B cell (primary cell): Measurements from ENCODE around the gene COLEC12. TPM values are rescaled to one million over a fixed set of nuclear protein-coding genes. Genes with fewer than 3 reads are reported as not detected.

Experiments
- ATAC-seq: fragments of 200-7000 bp; cut with Tn5 transposase; one replicate; pipeline ENCODE4 v1.10.0; 2021; ENCODE audit warnings: low read depth, mild to moderate bottlenecking, moderate number of reproducible peaks, moderate library complexity
- CTCF ChIA-PET: fragments of 350-600 bp; sonication (Branson Sonifier 250); formaldehyde crosslinking; loops from one replicate; lab custom pipeline; 2021; ENCODE audit warnings: antibody characterized with exemption, inconsistent platforms; lab: Charles Lee
- POLR2A ChIA-PET: fragments of 350-600 bp; sonication (Branson Sonifier 250); formaldehyde crosslinking; loops from one replicate; lab custom pipeline; 2021; ENCODE audit warnings: antibody characterized with exemption; lab: Charles Lee
- DNase-seq: peaks from one replicate; pipeline ENCODE4 v3.0.0; 2013
- H2AFZ ChIP-seq: 2 replicates; pipeline ENCODE4 v1.6.1; 2012; ENCODE audit warnings: mild to moderate bottlenecking, low read depth, low read length; ENCODE audit not compliant: insufficient read depth, poor library complexity, severe bottlenecking
- H3K27ac ChIP-seq, 2 donors: 1 replicate in 1 of 2; 2 replicates in 1 of 2; pipeline ENCODE4 v1.5.1; 2012 to 2013; ENCODE audit warnings: low read length in 2 of 2, mild to moderate bottlenecking in 2 of 2, moderate library complexity in 1 of 2
- H3K27me3 ChIP-seq, 4 experiments: fragments of 200-600 bp in 1 of 4; sonication (generic) in 1 of 4; replicated peaks in 1 of 4; 1 replicate in 2 of 4; 2 replicates in 2 of 4; pipeline versions ENCODE4 v1.6.1 to v1.7.0; 2013 to 2016; ENCODE audit warnings: low read length in 3 of 4, mild to moderate bottlenecking in 2 of 4, mixed read lengths in 1 of 4, moderate library complexity in 1 of 4; ENCODE audit not compliant: insufficient read depth in 4 of 4, control insufficient read depth in 3 of 4; ENCODE audit errors: control extremely low read depth in 1 of 4
- H3K36me3 ChIP-seq, 2 experiments: replicated peaks in 1 of 2; 1 replicate in 1 of 2; 2 replicates in 1 of 2; pipeline versions ENCODE4 v1.6.1 to v1.7.1; 2013; ENCODE audit warnings: low read length in 1 of 2; ENCODE audit not compliant: insufficient read depth in 2 of 2, control insufficient read depth in 1 of 2; ENCODE audit errors: control extremely low read depth in 1 of 2, extremely low read depth in 1 of 2
- H3K4me1 ChIP-seq, 2 donors: fragments of 200-600 bp in 1 of 2; sonication (generic) in 1 of 2; 1 replicate in 1 of 2; 2 replicates in 1 of 2; pipeline versions ENCODE4 v1.5.1 to v1.6.1; 2013 to 2017; ENCODE audit warnings: low read length in 2 of 2; ENCODE audit not compliant: control insufficient read depth in 2 of 2, insufficient read depth in 2 of 2
- H3K4me2 ChIP-seq: replicated peaks from 2 replicates; pipeline ENCODE3; 2012; ENCODE audit warnings: mild to moderate bottlenecking, low read depth, low read length; ENCODE audit not compliant: poor library complexity, severe bottlenecking
- H3K4me3 ChIP-seq, 5 experiments: fragments of 200-600 bp in 1 of 5; sonication (generic) in 1 of 5; 1 replicate in 3 of 5; 2 replicates in 2 of 5; pipeline versions ENCODE4 v1.5.1 to v1.7.0; 2011 to 2016; ENCODE audit warnings: low read length in 4 of 5, mild to moderate bottlenecking in 4 of 5, low read depth in 2 of 5, control low read depth in 1 of 5, moderate library complexity in 1 of 5; ENCODE audit not compliant: insufficient read depth in 1 of 5; ENCODE audit errors: control extremely low read depth in 1 of 5, extremely low read depth in 1 of 5
- H3K79me2 ChIP-seq: fragments of 200-600 bp; sonication (generic); one replicate; pipeline ENCODE4 v1.6.0; 2016; ENCODE audit warnings: low read length; ENCODE audit not compliant: control insufficient read depth, insufficient read depth
- H3K9ac ChIP-seq: fragments of 200-600 bp; sonication (generic); 2 replicates; pipeline ENCODE4 v1.6.1; 2017; ENCODE audit warnings: mild to moderate bottlenecking, low read length, moderate library complexity
- H3K9me3 ChIP-seq, 3 donors: one replicate each; pipeline versions ENCODE4 v1.6.1 to v1.7.1; 2013; ENCODE audit warnings: low read length in 2 of 3; ENCODE audit not compliant: control insufficient read depth in 2 of 3, insufficient read depth in 1 of 3; ENCODE audit errors: control extremely low read depth in 1 of 3
- H4K20me1 ChIP-seq: 2 replicates; pipeline ENCODE4 v1.6.0; 2012; ENCODE audit warnings: mild to moderate bottlenecking, low read length; ENCODE audit not compliant: insufficient read depth, control insufficient read depth, poor library complexity, severe bottlenecking
- H3K27ac Mint-ChIP-seq: one replicate; pipeline ENCODE4 v1.8.0; 2021; ENCODE audit warnings: mixed read lengths
- H3K27me3 Mint-ChIP-seq: one replicate; pipeline ENCODE4 v1.8.0; 2021; ENCODE audit warnings: mixed read lengths
- H3K4me1 Mint-ChIP-seq: one replicate; pipeline ENCODE4 v1.8.0; 2021; ENCODE audit warnings: mixed read lengths
- H3K4me3 Mint-ChIP-seq: one replicate; pipeline ENCODE4 v1.8.0; 2021; ENCODE audit warnings: mixed read lengths
- H3K9me3 Mint-ChIP-seq: one replicate; pipeline ENCODE4 v1.8.0; 2022; ENCODE audit warnings: mixed read lengths; ENCODE audit not compliant: insufficient read depth
- CTCF ChIP-seq: fragments of 200-600 bp; IDR thresholded peaks from one replicate; pipeline ENCODE4 v1.8.0; 2022; ENCODE audit warnings: antibody characterized with exemption, mild to moderate bottlenecking
- EZH2 ChIP-seq: IDR thresholded peaks from 2 replicates; pipeline ENCODE4 v1.6.1; 2012; ENCODE audit warnings: borderline replicate concordance, low read depth, mild to moderate bottlenecking, moderate library complexity, low read length; ENCODE audit not compliant: insufficient read depth, poor library complexity, severe bottlenecking
- WGBS: methylation state at CpG from one replicate; pipeline ENCODE4 v1.1.5; 2013; ENCODE audit warnings: missing lambda C conversion rate; ENCODE audit not compliant: insufficient coverage; 5-methylcytosine and 5-hydroxymethylcytosine counted together
- intact Hi-C: fragments of 100-400 bp; cut with micrococcal nuclease; formaldehyde crosslinking; loops from one replicate; pipeline ENCODE4 v1.10.0; 2022
- polyA plus RNA-seq: library from polyadenylated mRNA; depleted of rRNA; stranded (reverse); fragments of >200 nt; gene quantifications from 2 replicates; pipeline ENCODE4 v1.2.3, GENCODE V29; 2012
- total RNA-seq, 2 donors: library from RNA; stranded (reverse); fragments of 120-200 nt in 1 of 2; gene quantifications; 1 replicate in 1 of 2; 2 replicates in 1 of 2; pipeline versions ENCODE4 v1.2.3 to v1.2.4, GENCODE V29; 2013 to 2022

COLEC12 gene
- total and polyA plus RNA-seq, 2 donors (not counting 1 experiment from before 2014, with no cell fraction given) = not detected

GRCh38 chr18:475202-476031 lies 25.1 kb downstream of the COLEC12 start:
- Histone ChIP-seq H3K9me3 (no peaks in the 10 kb centered on the region), H3K4me2 (no peak overlapping the region)

More at GRCh38 chr18:475202-476031, 25.1 kb downstream of the COLEC12 start:
- no peaks in the 10 kb centered on the region for H3K4me1 ChIP-seq
- ATAC-seq (no peak), DNase-seq (no peak)
- Mint-ChIP-seq H3K27ac (no peak overlapping the region), H3K4me3 (no peak overlapping the region), H3K27me3 (peaks cover 7% of the 10 kb centered on the region), H3K4me1 (no peaks in the 10 kb centered on the region), H3K9me3 (no peaks in the 10 kb centered on the region)
- CTCF ChIA-PET = no interaction called here
- POLR2A ChIA-PET = no interaction called here
- no peaks in the 10 kb centered on the region for H4K20me1 ChIP-seq
- no peak for TF ChIP-seq EZH2
- TF ChIP-seq CTCF = no peak
- no peak overlapping the region for H3K9ac ChIP-seq
- intact Hi-C loops = no loop called here
- WGBS = 66% methylated on average over 7 of the region's 12 CpGs
- no peaks in the 10 kb centered on the region for H3K79me2 ChIP-seq
- no peak overlapping the region for H3K4me3 ChIP-seq
- H2AFZ ChIP-seq = no peak overlapping the region
- H3K27ac ChIP-seq = no peak overlapping the region
- H3K27me3 ChIP-seq = no peaks in the 10 kb centered on the region
- no peaks in the 10 kb centered on the region for H3K36me3 ChIP-seq
